Fibroblast of lung (primary cell): ENCODE measurements around the gene IGHMBP2.

Experiments
- EZH2 ChIP-seq: IDR thresholded peaks from 2 replicates; pipeline ENCODE4 v1.5.1; 2012; ENCODE audit warnings: low read length, control low read depth, mild to moderate bottlenecking; ENCODE audit errors: missing control alignments
- TF ChIP-seq, protein P1 (sequence below), 2 donors: IDR thresholded peaks in 1 of 2; conservative IDR thresholded peaks in 1 of 2; 1 replicate in 1 of 2; 2 replicates in 1 of 2; pipeline ENCODE4 v1.5.1; 2011 to 2012; ENCODE audit warnings: low read length in 2 of 2, control low read depth in 1 of 2, inconsistent platforms in 1 of 2, low read depth in 1 of 2, mild to moderate bottlenecking in 1 of 2

DNA sequence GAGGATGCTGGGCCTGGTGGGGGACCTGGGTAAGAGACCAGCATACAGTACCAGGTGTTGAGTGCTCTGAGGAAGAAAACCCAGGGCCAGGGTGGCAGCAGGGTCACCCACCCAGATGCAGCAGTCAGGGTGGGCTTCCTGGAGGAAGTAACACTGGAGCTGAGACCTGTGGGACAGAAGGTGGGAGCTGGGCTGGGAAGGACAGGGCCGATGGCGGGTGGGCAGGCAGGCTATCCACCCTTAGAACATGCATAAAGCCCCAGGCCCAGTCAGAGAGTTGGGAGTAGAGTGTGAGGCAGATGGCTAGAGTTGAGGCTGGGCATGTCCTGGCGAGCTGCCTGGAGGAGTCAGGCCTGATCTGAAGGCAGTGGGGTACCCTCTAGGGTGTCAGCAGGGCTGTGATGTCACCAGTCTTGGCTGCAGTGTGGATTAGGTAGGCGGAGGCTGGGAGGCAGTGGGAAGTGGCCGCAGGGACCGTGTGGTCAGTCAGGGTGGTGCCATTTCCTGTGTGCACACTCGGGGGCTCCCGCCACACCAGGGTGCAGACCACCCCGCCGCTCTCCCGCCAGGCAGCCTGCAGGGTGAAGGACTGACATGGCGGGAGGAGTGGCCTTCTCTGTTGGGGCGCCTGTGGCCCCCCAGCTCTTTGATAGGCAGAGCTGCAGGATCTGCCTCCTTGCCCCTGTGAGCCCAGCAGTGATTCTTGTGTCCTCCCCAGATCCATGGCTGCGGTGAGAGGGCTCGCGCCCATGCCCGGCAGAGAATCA lies 35.3 kb downstream of the IGHMBP2 start:
- TF ChIP-seq, protein P1, sequence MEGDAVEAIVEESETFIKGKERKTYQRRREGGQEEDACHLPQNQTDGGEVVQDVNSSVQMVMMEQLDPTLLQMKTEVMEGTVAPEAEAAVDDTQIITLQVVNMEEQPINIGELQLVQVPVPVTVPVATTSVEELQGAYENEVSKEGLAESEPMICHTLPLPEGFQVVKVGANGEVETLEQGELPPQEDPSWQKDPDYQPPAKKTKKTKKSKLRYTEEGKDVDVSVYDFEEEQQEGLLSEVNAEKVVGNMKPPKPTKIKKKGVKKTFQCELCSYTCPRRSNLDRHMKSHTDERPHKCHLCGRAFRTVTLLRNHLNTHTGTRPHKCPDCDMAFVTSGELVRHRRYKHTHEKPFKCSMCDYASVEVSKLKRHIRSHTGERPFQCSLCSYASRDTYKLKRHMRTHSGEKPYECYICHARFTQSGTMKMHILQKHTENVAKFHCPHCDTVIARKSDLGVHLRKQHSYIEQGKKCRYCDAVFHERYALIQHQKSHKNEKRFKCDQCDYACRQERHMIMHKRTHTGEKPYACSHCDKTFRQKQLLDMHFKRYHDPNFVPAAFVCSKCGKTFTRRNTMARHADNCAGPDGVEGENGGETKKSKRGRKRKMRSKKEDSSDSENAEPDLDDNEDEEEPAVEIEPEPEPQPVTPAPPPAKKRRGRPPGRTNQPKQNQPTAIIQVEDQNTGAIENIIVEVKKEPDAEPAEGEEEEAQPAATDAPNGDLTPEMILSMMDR (conservative IDR thresholded peaks at IDR 0.05 in 1 of 2, IDR thresholded peaks at IDR 0.05 in 1 of 2; ENCODE audit: low read depth in 1 of 2, low read length in 2 of 2), result no peak
- no peak for TF ChIP-seq EZH2
